Stimulated activated CD4-positive, alpha-beta T cell treated with anti-CD3 and anti-CD28 coated beads, Interleukin-15, amount 100 ng/mL, for 24 hours (primary cell): ENCODE measurements around the gene CD320.
A peak's percentile ranks its signal among the peaks of the same experiment; 100 is the strongest.
"Not testable (repeated sequence)": the region's sequence is repeated elsewhere in the genome, so short reads cannot be mapped to it uniquely, and the experiment has no call there.

ENCODE experiments used
- DNase-seq: peaks from one replicate; pipeline ENCODE4 v3.0.0-alpha.2; 2020

The CD320 gene

GRCh38 chr19:8306235-8307054 lies 1.7 kb downstream of the CD320 start:
- DNase-seq: peak; percentile 7

- DNase-seq: peak; percentile 1
These were observed 2.4 kb downstream of the CD320 start for GRCh38 chr19:8305798-8306197.

GRCh38 chr19:8304841-8305621 lies 3.1 kb downstream of the CD320 start:
- DNase-seq: peak; percentile 56

GRCh38 chr19:8302734-8303133 lies 5.4 kb downstream of the CD320 start:
- DNase-seq: peak; percentile 1

GRCh38 chr19:8302357-8302691 lies 5.8 kb downstream of the CD320 start:
- peak; percentile 2 for DNase-seq

GRCh38 chr19:8291337-8291736 lies 16.8 kb downstream of the CD320 start:
- DNase-seq: not testable (repeated sequence)

GRCh38 chr19:8276508-8276907 lies 31.6 kb downstream of the CD320 start:
- DNase-seq: not testable (repeated sequence)

- DNase-seq: no peak
These were observed 38.4 kb downstream of the CD320 start for GRCh38 chr19:8269724-8270123.

GRCh38 chr19:8265872-8266271 lies 42.3 kb downstream of the CD320 start:
- DNase-seq: no peak

GRCh38 chr19:8264248-8264647 lies 43.9 kb downstream of the CD320 start:
- not testable (repeated sequence) for DNase-seq

GRCh38 chr19:8262431-8262830 lies 45.7 kb downstream of the CD320 start:
- DNase-seq: no peak

- no peak for DNase-seq
These were observed 46.3 kb downstream of the CD320 start for GRCh38 chr19:8261881-8262280.

GRCh38 chr19:8261347-8261746 lies 46.8 kb downstream of the CD320 start:
- DNase-seq: no peak

GRCh38 chr19:8259922-8260247 lies 48.3 kb downstream of the CD320 start:
- DNase-seq: no peak

- DNase-seq: no peak
These were observed 48.8 kb downstream of the CD320 start for GRCh38 chr19:8259142-8259921.

- no peak for DNase-seq
These were observed 51.1 kb downstream of the CD320 start for GRCh38 chr19:8257052-8257443.

- no peak for DNase-seq
These were observed 51.7 kb downstream of the CD320 start for GRCh38 chr19:8256276-8257051.

- DNase-seq: no peak
These were observed 52.6 kb downstream of the CD320 start for GRCh38 chr19:8255426-8256125.

GRCh38 chr19:8254286-8255001 lies 53.7 kb downstream of the CD320 start:
- no peak for DNase-seq

GRCh38 chr19:8253678-8254077 lies 54.5 kb downstream of the CD320 start:
- no peak for DNase-seq

GRCh38 chr19:8252922-8253589 lies 55.1 kb downstream of the CD320 start:
- DNase-seq: peak; percentile 88
